Immature natural killer cell (primary cell): ENCODE measurements around the gene GPR158. TPM values are rescaled to one million over a fixed set of nuclear protein-coding genes. Genes with fewer than 3 reads are reported as not detected.
"Not testable (repeated sequence)": the region's sequence is repeated elsewhere in the genome, so short reads cannot be mapped to it uniquely, and the experiment has no call there.

Experiments used
- DNase-seq, 3 donors: peaks; one replicate each; pipeline ENCODE4 v3.0.0; 2022; ENCODE audit warnings: mixed read lengths in 1 of 3
- H3K27ac Mint-ChIP-seq, 6 donors: one replicate each; pipeline ENCODE4 v1.8.0; 2020; ENCODE audit warnings: mixed read lengths in 6 of 6, mild to moderate bottlenecking in 5 of 6, inconsistent platforms in 4 of 6, moderate library complexity in 3 of 6
- H3K27me3 Mint-ChIP-seq, 3 donors: one replicate each; pipeline ENCODE4 v1.8.0; 2020 to 2021; ENCODE audit warnings: low read depth in 3 of 3, mild to moderate bottlenecking in 3 of 3, mixed read lengths in 3 of 3, moderate library complexity in 3 of 3, inconsistent platforms in 1 of 3
- H3K36me3 Mint-ChIP-seq, 3 donors: one replicate each; pipeline ENCODE4 v1.8.0; 2020; ENCODE audit warnings: mixed read lengths in 3 of 3, inconsistent platforms in 2 of 3, mild to moderate bottlenecking in 2 of 3
- H3K4me1 Mint-ChIP-seq, 2 donors: one replicate each; pipeline ENCODE4 v1.8.0; 2020; ENCODE audit warnings: inconsistent platforms in 2 of 2, mild to moderate bottlenecking in 2 of 2, mixed read lengths in 2 of 2, moderate library complexity in 1 of 2
- H3K4me3 Mint-ChIP-seq, 5 donors: one replicate each; pipeline ENCODE4 v1.8.0; 2020; ENCODE audit warnings: mild to moderate bottlenecking in 5 of 5, mixed read lengths in 5 of 5, inconsistent platforms in 3 of 5, moderate library complexity in 3 of 5
- H3K9me3 Mint-ChIP-seq, 6 donors: one replicate each; pipeline ENCODE4 v1.8.0; 2020; ENCODE audit warnings: mild to moderate bottlenecking in 6 of 6, mixed read lengths in 6 of 6, inconsistent platforms in 4 of 6, moderate library complexity in 3 of 6
- polyA plus RNA-seq, 3 donors: library from polyadenylated mRNA; unstranded; fragments of 300-500 nt; fragmentation: Illumina TruSeq; gene quantifications; one replicate each; pipeline ENCODE4 v1.2.3, GENCODE V29; 2021

GPR158 gene
- polyA plus RNA-seq, 3 donors from 2014 or later = not detected

- H3K9me3 Mint-ChIP-seq = peaks cover 0 to 8% (median 4%) of the 10 kb centered on the region in 6 donors
- no peak for DNase-seq
- no peaks in the 10 kb centered on the region for H3K27me3 Mint-ChIP-seq
- no peaks in the 10 kb centered on the region for H3K4me1 Mint-ChIP-seq
- no peak overlapping the region for H3K27ac Mint-ChIP-seq
- no peaks in the 10 kb centered on the region for H3K36me3 Mint-ChIP-seq
- H3K4me3 Mint-ChIP-seq = no peak overlapping the region
These were observed 165.2 kb downstream of the GPR158 start for GRCh38 chr10:25339966-25340365.

DNA sequence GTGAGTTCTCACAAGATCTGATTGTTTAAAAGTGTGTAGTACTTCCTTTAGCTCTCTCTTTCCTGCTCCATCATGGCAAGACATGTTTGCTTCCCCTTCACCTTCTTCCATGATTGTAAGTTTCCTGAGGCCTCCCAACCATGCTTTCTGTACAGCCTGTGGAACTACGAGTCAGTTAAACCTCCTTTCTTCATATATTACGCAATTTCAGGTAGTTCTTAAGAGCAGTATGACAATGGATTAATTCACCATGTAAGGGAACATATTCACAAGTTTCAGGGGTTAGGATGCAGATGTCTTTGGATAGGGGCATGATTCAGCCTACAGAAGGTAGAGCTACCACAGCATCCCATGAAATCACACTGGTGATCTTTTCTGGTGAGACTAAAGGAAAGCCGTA is 174.7 kb downstream of the GPR158 start:
- Mint-ChIP-seq H3K9me3 (peaks cover 6 to 27% (median 9%) of the 10 kb centered on the region in 6 donors), H3K4me1 (no peaks in the 10 kb centered on the region), H3K27me3 (peaks cover 0 to 1% (median 0%) of the 10 kb centered on the region in 3 donors), H3K4me3 (no peak overlapping the region), H3K27ac (no peak overlapping the region), H3K36me3 (no peaks in the 10 kb centered on the region)
- DNase-seq = no peak

GRCh38 chr10:25356609-25357008 is 181.8 kb downstream of the GPR158 start:
- Mint-ChIP-seq H3K9me3 (peaks cover 13 to 55% (median 39%) of the 10 kb centered on the region in 6 donors), H3K27ac (no peak overlapping the region), H3K4me1 (no peaks in the 10 kb centered on the region), H3K4me3 (no peak overlapping the region), H3K36me3 (no peaks in the 10 kb centered on the region), H3K27me3 (peaks cover 0 to 1% (median 0%) of the 10 kb centered on the region in 3 donors)
- no peak for DNase-seq

DNA sequence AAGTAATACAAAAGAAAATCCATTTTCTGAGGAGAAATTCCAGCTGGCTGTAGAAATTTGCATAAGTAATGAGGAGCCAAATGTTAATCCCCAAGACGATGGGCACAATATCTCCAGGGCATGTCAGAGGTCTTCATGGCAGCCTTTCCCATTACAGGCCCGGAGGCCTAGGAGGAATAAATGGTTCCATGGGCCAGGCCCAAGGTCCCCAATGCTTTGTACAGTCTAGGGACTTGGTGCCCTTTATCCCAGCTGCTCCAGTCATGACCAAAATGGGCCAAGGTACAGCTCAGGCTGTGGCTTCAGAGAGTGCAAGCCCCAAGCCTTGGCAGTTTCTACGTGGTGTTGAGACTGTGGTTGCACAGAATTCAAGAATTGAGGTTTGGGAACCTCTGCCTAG is 182.5 kb downstream of the GPR158 start:
- Mint-ChIP-seq H3K4me3 (no peak overlapping the region), H3K9me3 (peaks cover 9 to 56% (median 37%) of the 10 kb centered on the region in 6 donors), H3K36me3 (no peaks in the 10 kb centered on the region), H3K27ac (no peak overlapping the region), H3K27me3 (peaks cover 0 to 4% (median 3%) of the 10 kb centered on the region in 3 donors), H3K4me1 (no peaks in the 10 kb centered on the region)
- no peak for DNase-seq

DNA sequence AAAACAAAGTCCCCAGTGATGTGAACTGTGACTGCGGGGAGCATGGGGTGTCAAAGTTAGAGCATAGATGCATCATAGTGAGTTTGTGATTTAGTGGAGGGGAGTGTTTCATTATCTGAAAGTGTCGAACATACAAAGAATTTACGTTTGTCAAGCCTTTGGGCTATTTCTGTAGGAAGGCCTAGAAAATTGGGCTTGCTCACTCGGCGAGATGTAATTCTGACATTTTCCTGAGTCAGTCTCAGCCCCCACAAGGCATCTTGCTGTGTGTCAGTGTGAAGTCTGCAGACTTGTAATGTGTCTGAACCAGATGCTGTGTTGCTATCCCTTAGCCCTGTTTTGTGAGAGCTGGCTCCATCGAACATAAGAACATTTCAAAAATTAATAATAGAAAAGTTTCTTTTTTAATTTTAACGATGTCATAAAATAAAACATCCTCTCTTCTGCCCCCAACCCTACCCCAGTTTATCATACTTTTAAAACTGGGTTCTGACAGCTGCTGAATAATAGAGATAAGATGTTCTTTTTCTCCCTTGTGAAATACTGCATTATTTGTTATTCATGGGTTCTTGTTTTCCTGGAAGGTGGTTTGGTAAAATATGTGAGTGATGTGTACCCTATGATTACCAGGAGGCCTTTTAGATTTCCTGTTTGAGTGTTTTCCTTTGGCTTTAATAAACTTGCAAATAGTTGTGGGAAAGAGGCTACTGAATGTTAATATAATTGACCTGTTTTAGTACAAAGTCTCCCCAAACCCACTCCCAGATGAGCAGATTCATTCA is 207.4 kb downstream of the GPR158 start:
- no peak overlapping the region for H3K4me3 Mint-ChIP-seq
- no peaks in the 10 kb centered on the region for H3K4me1 Mint-ChIP-seq
- peaks cover 0 to 2% (median 0%) of the 10 kb centered on the region in 3 donors for H3K27me3 Mint-ChIP-seq
- H3K36me3 Mint-ChIP-seq = no peaks in the 10 kb centered on the region
- H3K27ac Mint-ChIP-seq = no peak overlapping the region
- peaks cover 6 to 35% (median 18%) of the 10 kb centered on the region in 6 donors for H3K9me3 Mint-ChIP-seq
- DNase-seq = no peak

GRCh38 chr10:25382901-25383300 is 208.1 kb downstream of the GPR158 start:
- H3K36me3 Mint-ChIP-seq, DNase-seq, H3K4me3 Mint-ChIP-seq: not testable (repeated sequence)

DNA sequence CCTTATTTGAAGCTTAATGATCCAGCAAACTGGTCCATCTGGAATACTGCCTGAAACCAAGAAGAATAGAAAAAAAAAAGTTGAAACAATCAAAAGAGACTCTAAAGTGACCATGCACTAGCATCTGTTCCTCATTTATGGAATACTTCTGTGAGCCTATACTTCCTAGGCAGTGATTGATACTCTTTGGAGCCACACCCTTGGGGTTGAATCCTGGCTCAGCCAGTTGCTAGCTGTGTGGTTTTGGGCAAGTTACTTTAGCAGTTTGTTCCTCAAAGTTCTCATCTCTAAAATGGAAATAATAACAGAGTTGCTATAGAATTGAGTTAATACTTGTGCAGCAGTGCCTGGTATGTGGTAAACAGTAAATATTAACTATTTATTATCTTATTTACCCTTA is 208.9 kb downstream of the GPR158 start:
- H3K4me1 Mint-ChIP-seq = no peaks in the 10 kb centered on the region
- no peak overlapping the region for H3K27ac Mint-ChIP-seq
- no peaks in the 10 kb centered on the region for H3K36me3 Mint-ChIP-seq
- H3K27me3 Mint-ChIP-seq = peaks cover 0 to 2% (median 0%) of the 10 kb centered on the region in 3 donors
- peaks cover 8 to 43% (median 18%) of the 10 kb centered on the region in 6 donors for H3K9me3 Mint-ChIP-seq
- H3K4me3 Mint-ChIP-seq = no peak overlapping the region
- DNase-seq = no peak

More at GRCh38 chr10:25382901-25383300, 208.1 kb downstream of the GPR158 start:
- H3K27ac Mint-ChIP-seq, H3K27me3 Mint-ChIP-seq, H3K4me1 Mint-ChIP-seq: not testable (repeated sequence)
- peaks cover 8 to 41% (median 18%) of the 10 kb centered on the region in 6 donors for H3K9me3 Mint-ChIP-seq

- Mint-ChIP-seq H3K36me3 (no peaks in the 10 kb centered on the region), H3K27me3 (peaks cover 0 to 2% (median 0%) of the 10 kb centered on the region in 3 donors), H3K9me3 (peaks cover 7 to 36% (median 18%) of the 10 kb centered on the region in 6 donors), H3K4me3 (no peak overlapping the region), H3K27ac (no peak overlapping the region), H3K4me1 (no peaks in the 10 kb centered on the region)
- DNase-seq = no peak
These were observed 209.8 kb downstream of the GPR158 start for GRCh38 chr10:25384618-25385017.

DNA sequence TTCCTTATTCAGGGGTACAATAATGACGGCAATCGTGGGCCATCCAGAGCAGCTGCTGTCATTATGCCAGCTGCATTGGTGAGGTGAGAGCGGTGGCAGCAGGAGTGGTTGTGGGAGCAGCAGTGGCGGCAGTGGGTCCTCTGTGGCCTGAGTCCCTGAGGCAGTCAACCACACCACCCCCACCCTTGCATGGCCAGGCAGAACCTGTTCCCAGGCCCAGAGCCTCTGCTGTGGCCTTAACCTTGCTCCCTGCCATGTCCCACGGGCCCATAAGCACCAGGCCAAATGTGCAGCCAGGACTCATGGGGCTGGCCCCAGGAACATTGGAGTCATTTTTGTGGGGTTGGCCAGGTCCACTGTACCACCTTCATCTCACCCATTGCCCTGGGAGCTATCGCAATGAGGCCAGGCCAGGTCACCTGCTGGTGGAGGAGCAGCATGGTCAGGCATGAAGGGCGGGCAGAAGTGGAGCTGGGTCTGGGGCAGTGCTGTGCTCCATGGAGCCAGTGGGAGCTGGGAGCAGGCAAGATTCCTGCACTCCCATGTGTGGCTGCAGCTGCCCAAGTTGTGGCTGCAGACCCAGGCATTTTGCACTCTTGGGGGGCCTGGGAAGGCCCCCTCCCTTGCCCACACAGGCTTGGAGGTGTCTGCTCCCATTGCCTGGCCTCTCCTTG is 213.5 kb downstream of the GPR158 start:
- DNase-seq = no peak
- Mint-ChIP-seq H3K9me3 (peaks cover 12 to 43% (median 23%) of the 10 kb centered on the region in 6 donors), H3K36me3 (no peaks in the 10 kb centered on the region), H3K27ac (no peak overlapping the region), H3K4me1 (no peaks in the 10 kb centered on the region), H3K27me3 (no peaks in the 10 kb centered on the region), H3K4me3 (no peak overlapping the region)

GRCh38 chr10:25388862-25389206 is 214.0 kb downstream of the GPR158 start:
- Mint-ChIP-seq H3K36me3 (no peaks in the 10 kb centered on the region), H3K27me3 (no peaks in the 10 kb centered on the region), H3K4me1 (no peaks in the 10 kb centered on the region), H3K9me3 (peaks cover 12 to 48% (median 24%) of the 10 kb centered on the region in 6 donors), H3K27ac (no peak overlapping the region), H3K4me3 (no peak overlapping the region)
- no peak for DNase-seq

- Mint-ChIP-seq H3K27me3 (no peaks in the 10 kb centered on the region), H3K36me3 (no peaks in the 10 kb centered on the region), H3K4me3 (no peak overlapping the region), H3K4me1 (no peaks in the 10 kb centered on the region), H3K27ac (no peak overlapping the region), H3K9me3 (peaks cover 13 to 47% (median 22%) of the 10 kb centered on the region in 6 donors)
- DNase-seq = no peak
These were observed 215.9 kb downstream of the GPR158 start for GRCh38 chr10:25390733-25391132.

GRCh38 chr10:25392132-25392531 is 217.3 kb downstream of the GPR158 start:
- H3K36me3 Mint-ChIP-seq = no peaks in the 10 kb centered on the region
- H3K27me3 Mint-ChIP-seq = no peaks in the 10 kb centered on the region
- no peak overlapping the region for H3K27ac Mint-ChIP-seq
- peaks cover 13 to 42% (median 17%) of the 10 kb centered on the region in 6 donors for H3K9me3 Mint-ChIP-seq
- DNase-seq = no peak
- H3K4me3 Mint-ChIP-seq = no peak overlapping the region
- no peaks in the 10 kb centered on the region for H3K4me1 Mint-ChIP-seq

DNA sequence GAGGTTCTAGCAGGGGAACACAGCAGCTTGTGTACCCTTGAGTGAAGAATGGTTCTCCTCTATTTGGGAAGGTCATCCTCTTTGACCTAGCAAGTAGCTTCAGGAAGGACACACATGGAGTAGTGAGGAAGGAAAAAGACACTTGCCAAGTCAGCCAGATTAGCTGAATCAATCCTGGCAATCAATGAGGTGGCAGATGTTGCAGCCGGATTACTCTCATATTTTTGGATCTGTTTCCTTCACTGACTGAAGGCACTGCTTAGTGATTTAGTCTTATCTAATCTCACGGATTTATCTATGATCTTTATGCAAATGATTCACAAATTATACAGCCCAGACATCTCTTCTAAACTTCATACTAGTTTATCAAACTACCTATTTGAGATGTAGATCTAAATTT is 218.8 kb downstream of the GPR158 start:
- DNase-seq = no peak
- H3K27ac Mint-ChIP-seq = no peak overlapping the region
- no peak overlapping the region for H3K4me3 Mint-ChIP-seq
- peaks cover 0 to 2% (median 0%) of the 10 kb centered on the region in 3 donors for H3K27me3 Mint-ChIP-seq
- H3K36me3 Mint-ChIP-seq = no peaks in the 10 kb centered on the region
- no peaks in the 10 kb centered on the region for H3K4me1 Mint-ChIP-seq
- H3K9me3 Mint-ChIP-seq = peaks cover 11 to 34% (median 17%) of the 10 kb centered on the region in 6 donors

- Mint-ChIP-seq H3K9me3 (peaks cover 0 to 17% (median 6%) of the 10 kb centered on the region in 6 donors), H3K27ac (no peak overlapping the region), H3K4me1 (no peaks in the 10 kb centered on the region), H3K4me3 (no peak overlapping the region), H3K27me3 (peaks cover 0 to 2% (median 0%) of the 10 kb centered on the region in 3 donors), H3K36me3 (no peaks in the 10 kb centered on the region)
- no peak for DNase-seq
These were observed 223.9 kb downstream of the GPR158 start for GRCh38 chr10:25398680-25399079.
